Right forelimb (tissue), 1 donor: Measurements from ENCODE around the gene WWC2.
"Not testable (repeated sequence)": the region's sequence is repeated elsewhere in the genome, so short reads cannot be mapped to it uniquely, and the experiment has no call there.

Experiments
- DNase-seq: peaks from one replicate; pipeline ENCODE4 v3.0.0-alpha.2; 2018

The WWC2 gene

DNA sequence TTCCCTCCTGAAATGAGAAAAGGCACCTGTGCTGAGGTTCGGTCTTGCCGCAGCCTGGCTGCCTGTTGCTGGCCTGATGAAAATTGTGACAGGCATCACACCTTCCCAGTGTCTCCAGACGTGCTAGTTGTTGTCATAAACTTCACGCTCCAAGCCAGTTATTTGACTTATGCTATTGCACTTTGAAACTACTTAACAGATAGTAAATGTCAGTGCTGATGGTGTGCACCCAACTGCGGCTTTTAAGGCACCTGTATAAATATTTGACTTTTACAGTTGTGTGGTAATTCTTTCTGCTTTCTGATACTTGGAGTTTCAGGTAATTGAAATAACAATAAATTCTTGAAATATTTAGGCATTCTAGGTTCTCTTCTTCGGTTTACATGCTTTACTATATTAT lies 1.8 kb downstream of the WWC2 start:
- no peak for DNase-seq

DNA sequence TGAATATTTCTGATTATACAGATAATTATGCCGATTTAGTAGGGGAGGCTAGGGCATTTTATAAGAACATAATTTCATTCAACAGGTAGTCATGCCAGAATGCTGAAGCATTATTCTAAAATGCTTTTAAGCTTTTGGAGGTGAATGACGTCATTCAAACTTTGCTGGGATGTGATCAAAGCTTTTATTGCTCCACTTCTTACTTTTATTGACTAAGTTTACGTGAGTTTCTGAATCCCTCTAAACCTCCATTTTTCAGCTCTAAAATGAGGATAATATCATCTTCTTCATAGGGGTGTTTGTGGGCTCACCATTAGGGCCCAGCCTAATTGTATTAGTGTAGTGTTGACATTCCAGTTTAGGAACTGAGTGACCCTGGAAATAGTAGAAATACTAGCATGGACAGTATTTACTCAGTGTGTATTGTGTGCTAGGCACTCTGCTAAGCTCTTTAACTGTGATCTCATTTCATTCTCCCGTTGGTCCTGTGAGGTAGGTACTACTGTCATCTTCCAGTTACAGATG lies 3.0 kb downstream of the WWC2 start:
- no peak for DNase-seq

DNA sequence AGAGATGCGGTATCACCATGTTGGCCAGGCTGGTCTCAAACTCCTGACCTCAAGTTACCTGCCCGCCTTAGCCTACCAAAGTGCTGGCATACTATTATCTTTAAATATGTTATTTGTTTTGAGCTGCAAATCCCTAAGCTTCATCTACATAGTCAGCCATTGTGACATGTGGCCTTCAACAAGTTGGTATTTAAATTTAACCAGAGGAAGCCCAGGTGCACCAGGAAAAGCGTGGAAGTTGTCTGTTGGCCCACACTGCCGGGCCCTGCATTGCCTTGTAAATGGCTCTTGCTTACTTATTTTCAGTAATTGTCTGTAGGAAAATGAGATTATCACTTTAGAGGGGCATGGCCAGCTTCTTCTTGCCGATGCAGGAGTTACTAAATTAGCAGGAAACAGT lies 6.0 kb downstream of the WWC2 start:
- DNase-seq = no peak

DNA sequence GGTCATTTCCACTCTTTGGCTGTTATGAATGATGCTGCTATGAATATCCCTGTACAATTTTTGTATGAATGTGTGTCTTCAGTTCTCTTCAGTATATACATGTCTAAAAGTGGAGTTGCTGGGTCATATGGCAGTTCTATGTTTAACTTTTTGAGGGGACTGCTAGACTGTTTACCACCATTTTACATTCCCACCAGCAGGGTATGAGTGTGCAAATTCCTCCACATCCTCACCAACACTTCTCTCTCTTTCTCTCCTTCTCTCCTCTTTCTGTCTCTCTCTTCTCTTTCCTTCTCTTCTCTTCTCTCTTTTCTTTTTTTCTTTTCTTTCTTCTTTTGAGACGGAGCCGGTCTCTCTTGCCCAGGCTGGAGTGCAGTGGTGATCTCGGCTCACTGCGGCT lies 7.8 kb downstream of the WWC2 start:
- DNase-seq = no peak

DNA sequence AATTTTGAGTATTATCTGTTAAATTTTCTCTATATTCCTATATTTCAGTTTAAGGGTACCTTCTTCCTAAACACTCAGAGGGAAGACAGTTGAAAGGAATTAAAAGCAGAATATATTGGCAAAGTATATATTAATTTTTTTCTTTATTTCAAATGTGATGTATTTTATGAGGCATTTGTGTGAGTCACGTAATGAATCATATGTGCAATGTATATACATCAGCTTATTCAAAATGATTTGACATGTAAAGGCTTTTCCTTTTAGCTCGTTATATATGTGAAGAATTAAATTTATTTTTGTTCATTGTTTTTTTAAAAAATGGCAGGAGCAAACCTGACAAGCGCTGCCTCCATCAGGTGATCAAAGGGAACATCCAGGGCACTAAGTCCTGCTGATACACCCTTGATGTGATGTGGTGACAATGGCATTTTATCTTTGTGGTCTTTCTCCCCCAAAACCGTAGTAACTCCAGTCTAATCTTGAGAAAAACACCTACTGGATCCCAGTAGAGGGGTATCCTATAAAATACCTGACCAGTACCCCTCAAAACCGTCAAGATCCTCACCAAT lies 8.9 kb downstream of the WWC2 start:
- DNase-seq = no peak

DNA sequence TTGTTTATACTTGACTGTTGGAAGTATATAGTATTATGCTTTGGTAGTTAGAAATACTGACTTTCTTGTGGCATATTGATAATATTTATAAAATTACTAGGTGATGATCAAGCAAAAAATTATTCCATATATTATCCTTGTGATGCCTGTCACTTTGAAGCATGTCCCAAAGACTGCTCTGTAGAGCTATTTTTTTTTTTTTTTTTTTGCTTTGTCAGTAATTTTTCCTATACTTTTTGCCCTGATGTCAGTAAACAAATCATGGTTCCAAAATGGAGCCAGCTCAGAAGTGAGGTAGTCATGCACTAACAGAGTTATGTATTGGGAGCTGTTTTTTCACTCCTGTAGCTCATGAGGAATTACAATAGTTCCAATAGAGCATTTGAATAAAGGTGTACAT lies 11.2 kb downstream of the WWC2 start:
- DNase-seq = no peak

DNA sequence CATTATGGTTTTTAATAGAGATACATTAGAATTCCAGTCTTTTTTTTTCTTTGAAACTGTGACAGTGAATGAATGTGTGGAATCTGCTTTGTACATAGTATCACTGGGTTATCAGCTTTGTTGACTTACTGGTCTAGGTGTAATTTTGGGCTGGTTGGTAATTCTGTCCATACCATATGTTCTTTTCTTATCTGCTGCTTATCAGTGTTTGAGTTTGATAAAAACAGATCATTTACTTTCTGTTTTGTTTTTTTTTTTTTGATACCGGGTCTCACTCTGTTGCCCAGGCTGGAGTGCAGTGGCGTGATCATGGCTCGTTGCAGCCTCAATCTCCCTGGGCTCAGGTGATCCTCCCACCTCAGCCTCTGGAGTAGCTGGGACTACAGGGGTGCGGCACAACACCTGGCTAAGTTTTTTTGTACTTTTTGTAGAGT lies 12.4 kb downstream of the WWC2 start:
- no peak for DNase-seq

DNA sequence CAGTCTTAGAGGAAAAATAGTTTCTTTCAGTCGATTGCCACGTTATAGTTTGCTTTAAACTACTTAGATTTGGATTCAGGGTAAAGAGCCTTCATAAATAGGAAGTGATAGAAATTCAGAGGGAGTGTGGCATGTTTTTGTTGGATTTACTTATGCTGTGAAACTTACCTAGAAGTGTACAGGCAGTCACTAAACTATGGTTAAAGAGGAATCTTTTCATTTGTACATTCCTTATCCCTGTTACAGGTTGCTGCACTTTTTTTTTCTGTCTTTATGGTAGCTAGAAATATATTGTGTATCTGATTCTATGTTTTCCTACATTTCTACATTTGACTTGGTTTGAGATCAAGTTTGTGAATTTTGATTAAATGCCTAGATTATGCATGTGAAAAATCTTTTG lies 19.1 kb downstream of the WWC2 start:
- no peak for DNase-seq

DNA sequence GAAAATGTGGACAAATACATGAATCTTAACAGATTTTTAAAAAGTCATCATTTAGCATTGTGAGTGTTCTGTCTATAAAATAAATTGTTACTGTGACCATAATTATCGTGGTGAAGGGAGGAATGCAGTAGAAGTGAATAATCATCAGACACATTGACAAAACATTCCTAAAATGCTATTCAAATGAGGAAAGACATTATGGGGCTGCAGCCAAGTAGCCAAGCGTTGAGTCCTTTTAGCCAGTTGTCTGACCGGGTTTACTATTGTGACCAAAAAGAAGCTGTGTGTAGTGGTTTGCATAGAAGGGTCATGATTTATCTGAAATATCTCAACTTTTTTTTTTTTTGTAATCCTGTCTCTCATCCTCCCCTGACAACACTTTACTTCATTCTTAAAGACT lies 19.5 kb downstream of the WWC2 start:
- no peak for DNase-seq

DNA sequence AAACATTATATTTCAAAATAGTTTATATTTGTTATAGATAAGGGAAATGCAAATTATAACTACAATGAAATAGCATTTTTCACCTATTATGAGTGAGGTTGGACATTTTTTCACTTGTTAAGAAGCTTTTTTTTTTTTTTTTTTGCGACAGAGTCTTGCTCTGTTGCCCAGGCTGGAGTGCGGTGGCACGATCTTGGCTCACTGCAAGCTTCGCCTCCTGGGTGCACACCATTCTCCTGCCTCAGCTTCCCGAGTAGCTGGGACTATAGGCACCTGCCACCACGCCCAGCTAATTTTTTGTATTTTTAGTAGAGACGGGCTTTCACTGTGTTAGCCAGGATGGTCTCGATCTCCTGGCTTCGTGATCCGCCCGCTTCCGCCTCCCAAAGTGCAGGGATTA lies 22.6 kb downstream of the WWC2 start:
- not testable (repeated sequence) for DNase-seq

DNA sequence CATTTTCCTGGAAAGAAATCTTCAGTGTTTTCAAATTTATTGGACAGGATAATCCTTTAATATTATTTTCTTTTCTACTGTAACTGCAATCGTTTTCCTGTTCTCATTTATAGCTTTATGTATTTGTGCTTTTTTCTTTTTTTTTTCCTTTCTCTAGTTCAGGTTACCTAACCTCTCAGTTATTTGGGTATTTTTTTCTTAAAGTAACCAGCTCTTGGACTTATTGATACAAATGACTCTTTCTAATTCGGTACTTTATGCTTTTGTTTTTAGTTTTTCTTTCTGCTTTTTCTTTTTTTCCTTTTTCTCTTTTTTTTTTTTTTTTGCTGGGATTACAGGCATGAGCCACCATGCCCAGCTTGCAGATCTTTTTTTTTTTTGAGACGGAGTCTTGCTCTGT lies 25.2 kb downstream of the WWC2 start:
- DNase-seq = no peak

DNA sequence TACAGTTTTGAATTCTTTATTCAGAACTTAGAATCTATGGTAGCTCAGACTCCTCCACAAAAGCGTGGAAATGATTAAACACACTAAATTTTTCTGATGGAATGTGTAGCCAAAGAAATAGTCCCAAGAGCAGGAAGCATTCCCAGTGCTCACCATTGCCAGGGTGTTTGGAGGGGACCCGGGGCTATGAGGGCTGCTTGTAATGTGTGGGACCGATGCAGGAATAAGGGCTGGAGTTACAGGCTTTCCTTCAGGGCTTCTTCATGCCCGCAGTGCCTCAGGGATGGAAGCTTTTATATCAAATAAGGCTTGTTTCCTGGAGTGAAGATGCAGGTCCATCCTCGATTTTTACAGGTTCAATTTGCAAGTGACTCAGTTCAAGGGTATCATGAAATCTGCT lies 25.8 kb downstream of the WWC2 start:
- DNase-seq = no peak

DNA sequence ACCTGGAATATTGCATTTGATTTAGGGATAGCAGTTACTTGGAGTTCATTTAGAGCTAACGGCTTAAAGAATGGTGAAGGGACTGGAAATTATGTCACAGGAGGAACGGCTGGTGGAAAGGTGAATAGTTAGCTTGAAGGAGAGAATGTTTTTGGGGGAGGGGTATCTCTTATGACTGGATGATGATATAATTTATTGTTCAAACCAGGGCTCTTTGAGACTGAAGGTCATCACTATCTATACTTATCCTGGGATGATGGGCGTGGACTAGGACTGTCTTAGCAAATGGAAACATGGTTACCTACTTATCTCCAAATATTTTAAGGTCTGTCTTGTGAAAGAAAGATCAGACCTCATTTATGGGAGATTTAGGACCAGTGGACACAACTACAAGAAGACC lies 30.1 kb downstream of the WWC2 start:
- DNase-seq = no peak

DNA sequence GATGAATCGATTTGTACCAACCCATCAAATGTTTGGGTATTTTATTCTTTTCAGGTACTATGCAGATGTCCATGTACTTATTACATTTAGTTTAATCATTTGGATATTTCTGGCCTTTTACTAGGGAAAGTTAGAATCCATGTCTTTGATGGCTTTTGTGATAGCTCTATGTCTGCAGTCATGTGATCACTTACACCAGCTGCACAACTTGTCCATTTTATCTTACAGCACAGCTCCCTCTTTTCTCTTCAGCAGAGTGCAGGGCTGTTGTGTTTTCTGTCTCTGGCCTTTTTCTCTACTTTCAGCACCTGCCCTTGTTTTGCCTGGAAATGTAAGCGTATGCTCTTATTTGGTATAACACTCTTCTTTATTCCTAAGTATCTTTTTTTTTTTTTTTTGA lies 30.6 kb downstream of the WWC2 start:
- DNase-seq = no peak

DNA sequence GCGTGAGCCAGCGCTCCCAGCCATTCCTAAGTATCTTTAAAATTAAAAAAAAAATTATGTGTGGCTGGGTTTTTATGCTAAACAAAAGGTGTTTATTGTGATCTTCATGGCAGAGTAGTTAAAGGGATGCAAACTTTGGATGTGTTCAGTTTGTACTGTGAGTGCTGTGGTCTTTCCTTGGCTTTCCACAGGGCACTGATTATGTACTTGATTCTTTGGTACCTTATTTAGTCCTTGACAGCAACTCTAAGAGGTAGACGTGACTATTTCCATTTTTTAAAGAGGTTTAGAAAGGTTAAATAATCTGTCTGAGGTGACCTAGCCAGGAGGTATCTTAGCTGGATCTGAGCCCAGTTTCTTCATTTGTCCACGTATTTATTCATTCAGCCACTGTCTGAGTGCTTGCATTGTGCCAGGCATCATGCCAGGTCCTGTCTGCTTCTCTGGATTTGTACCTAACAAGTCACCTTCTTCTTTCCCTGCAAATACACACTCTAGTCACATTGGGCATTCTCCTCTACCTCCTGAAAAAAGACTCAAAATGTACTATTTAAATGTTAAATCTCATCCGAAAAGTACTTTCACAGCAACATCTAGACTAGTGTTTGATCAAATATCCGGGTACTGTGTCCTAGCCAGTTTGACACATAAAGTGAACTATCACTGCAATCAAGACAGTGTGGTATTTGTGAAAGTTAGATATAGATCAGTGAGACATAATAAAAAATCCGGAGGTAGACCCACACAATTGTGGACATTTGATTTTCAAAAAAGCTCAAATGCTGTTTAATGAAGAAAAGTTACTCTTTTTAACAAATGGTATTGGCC lies 31.5 kb downstream of the WWC2 start:
- DNase-seq = no peak

DNA sequence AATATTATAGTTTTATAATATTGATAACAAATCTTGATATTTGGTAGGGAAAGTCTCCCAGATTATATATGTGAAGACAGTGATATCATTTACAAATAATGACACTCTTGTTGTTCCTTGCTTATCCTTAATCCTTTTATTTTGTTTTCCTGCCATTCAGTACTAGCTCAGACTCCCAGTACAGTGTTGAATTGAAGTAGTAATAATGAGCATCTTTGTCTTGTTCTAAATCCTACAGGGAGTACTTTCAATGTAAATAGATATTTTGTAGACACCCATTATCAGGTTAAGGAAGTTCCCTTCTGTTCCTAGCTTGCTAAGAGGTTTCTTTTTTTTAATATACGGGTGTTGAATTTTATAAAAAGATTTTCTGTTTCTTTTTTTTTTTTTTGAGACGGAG lies 33.0 kb downstream of the WWC2 start:
- no peak for DNase-seq

DNA sequence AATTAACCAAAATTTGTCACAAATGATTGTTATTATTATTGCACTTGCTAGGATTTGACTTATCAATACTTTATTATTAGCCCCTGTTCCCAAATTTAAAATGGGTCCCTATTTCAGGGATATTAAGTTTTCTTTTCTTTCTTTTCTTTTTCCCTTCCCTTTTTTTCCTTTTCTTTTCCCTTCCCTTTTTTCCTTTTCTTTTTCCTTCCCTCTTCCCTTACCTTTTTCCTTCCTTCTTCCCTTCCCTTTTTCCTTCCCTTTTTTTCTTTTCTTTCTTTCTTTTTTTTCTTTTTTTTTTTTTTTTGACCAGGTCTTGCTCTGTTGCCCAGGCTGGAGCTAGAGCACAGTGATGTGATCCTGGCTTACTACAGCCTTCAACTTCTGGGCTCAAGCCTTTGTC lies 33.8 kb downstream of the WWC2 start:
- no peak for DNase-seq

DNA sequence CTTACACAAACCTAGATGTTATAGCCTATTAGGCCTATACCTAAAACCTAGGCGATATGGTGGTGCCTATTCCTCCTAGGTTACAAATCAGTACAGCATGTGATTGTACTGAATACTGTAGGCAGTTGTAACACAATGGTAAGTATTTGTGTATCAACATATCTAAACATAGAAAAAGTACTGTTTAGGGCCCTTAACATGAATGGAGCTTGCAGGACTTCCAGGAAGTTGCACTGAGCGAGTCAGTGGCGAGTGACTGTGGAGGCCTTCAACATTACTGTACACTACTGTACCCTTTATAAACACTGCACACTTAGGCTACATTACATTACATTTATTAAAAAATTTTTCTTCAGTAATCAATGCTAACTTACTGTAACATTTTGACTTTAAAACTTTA lies 37.8 kb downstream of the WWC2 start:
- no peak for DNase-seq

DNA sequence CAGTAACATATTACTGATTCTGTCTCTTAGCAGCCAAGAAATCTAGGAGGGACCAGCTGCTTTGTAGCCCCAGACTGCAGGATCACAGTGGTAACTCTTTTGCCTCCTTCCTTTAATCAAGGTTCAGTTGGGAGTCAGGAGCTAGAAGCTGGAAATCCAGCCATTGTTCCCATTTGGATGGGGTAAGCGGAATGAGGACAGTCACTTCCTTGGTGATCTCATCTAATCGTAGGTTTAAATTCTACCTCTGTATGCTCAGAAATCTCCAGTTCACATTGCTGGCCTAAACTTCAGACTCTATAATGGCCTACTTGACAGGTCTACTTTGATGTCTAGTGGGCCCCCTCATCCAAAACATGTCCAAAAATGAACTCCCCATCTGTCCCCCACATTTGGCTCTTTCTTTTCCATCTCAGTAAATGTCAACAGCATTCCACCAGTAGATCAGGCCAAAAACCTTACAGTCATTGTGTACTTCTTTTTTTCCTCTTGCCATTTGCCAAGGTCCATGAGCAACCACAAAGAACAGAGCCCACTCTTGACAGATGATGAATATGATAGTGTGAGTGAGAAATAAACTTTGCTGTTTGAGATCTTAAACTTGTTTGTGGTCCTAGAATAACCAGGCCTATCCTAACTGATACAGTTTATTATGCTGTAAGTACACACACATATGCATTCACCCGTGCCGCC lies 40.1 kb downstream of the WWC2 start:
- no peak for DNase-seq

DNA sequence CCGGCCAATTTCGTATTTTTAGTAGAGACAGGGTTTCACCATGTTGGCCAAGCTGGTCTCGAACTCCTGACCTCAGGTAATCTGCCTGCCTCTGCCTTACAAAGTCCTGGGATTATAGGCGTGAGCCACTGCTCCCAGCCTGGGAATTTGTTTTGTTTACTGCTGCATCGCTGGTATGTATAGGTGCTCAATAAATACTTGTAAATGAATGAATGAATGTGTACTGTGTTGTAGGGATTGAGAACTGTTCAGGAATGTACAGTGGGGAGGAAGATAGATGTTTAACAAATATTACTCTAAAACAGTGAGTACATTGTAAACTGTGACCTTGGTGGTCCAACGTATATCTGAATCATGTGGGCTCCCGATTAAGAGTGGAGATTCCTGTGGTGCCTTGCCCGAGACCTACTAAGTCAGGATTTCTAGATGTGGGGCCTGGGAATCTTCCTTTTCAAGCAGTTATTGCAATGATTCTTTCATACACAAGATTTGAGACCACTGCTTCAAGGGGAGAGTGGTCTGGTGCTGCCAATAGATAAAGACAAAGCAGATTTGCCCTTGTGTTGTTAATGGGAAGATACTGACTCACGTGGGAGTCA lies 41.0 kb downstream of the WWC2 start:
- DNase-seq = no peak

DNA sequence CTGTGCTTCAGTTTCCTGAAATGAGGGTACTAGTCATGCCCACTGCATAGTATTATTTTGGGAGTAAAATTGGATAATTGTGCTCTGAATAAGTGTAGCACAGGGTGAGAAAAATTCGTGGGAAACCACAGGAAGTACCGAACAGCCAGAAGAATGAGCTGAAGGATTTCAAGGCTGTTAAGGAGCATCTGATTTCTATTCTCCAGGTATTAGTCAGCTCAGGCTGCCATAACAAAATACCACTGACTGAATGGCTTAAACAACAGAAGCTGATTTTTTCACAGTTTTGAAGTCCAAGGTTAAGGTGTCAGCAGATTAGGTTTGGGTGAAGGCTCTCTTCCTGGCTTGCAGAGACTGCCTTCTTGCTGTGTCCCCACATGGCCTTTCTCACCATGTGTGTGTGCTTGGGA lies 41.9 kb downstream of the WWC2 start:
- no peak for DNase-seq

DNA sequence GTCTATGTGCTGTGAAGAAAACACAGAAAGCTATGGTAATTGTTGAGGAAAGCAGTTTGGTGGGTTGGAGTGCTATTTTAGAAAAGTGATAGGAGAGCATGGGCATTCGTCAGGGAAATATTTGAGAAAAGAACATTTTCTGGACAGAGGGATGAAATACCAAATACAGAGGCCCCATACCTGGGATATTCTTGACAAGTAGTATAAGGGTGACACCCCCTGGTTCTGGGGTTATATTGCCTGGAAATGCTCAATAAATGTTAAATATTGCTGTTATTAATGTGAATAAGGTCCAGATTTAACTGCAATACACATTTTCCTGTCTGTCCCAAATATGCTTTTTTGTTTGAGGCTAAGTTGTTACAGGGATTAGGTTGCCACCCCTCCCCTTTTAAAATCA lies 42.9 kb downstream of the WWC2 start:
- no peak for DNase-seq
